Activated CD4-positive, alpha-beta T cell treated with anti-CD3 and anti-CD28 coated beads, Interleukin-2, amount 10 ng/mL, durations not matched to agents 7 days and 5 days (primary cell): ENCODE data around the gene ZNF69. TPM values are rescaled to one million over a fixed set of nuclear protein-coding genes. Genes with fewer than 3 reads are reported as not detected.
"Not testable (repeated sequence)": the region's sequence is repeated elsewhere in the genome, so short reads cannot be mapped to it uniquely, and the experiment has no call there.

Experiments
- CTCF ChIA-PET: fragments of 350-600 bp; sonication (Branson Sonifier 250); formaldehyde crosslinking; loops from one replicate; lab custom pipeline; 2021; ENCODE audit warnings: antibody characterized with exemption; lab: Charles Lee
- POLR2A ChIA-PET: fragments of 350-600 bp; sonication (Branson Sonifier 250); formaldehyde crosslinking; loops from one replicate; lab custom pipeline; 2021; ENCODE audit warnings: antibody characterized with exemption; lab: Charles Lee
- DNase-seq: peaks from one replicate; pipeline ENCODE4 v3.0.0-alpha.2; 2020
- H3K27ac Mint-ChIP-seq: one replicate; pipeline ENCODE4 v1.8.0; 2021; ENCODE audit warnings: mild to moderate bottlenecking, moderate library complexity, mixed read lengths
- H3K27me3 Mint-ChIP-seq: one replicate; pipeline ENCODE4 v1.8.0; 2021; ENCODE audit warnings: mixed read lengths
- H3K36me3 Mint-ChIP-seq: one replicate; pipeline ENCODE4 v1.8.0; 2021; ENCODE audit warnings: low read depth, mixed read lengths
- H3K4me1 Mint-ChIP-seq: one replicate; pipeline ENCODE4 v1.8.0; 2021; ENCODE audit warnings: mixed read lengths
- H3K4me3 Mint-ChIP-seq: one replicate; pipeline ENCODE4 v1.8.0; 2021; ENCODE audit warnings: mild to moderate bottlenecking, moderate library complexity, mixed read lengths
- H3K9me3 Mint-ChIP-seq: one replicate; pipeline ENCODE4 v1.8.0; 2021; ENCODE audit warnings: mixed read lengths
- total RNA-seq, 2 experiments: library from RNA; stranded (reverse); gene quantifications; one replicate each; pipeline ENCODE4 v1.2.3, GENCODE V29; 2021

The ZNF69 gene
- total RNA-seq, 2 experiments from 2014 or later, result 4.2 to 4.5 TPM

DNA sequence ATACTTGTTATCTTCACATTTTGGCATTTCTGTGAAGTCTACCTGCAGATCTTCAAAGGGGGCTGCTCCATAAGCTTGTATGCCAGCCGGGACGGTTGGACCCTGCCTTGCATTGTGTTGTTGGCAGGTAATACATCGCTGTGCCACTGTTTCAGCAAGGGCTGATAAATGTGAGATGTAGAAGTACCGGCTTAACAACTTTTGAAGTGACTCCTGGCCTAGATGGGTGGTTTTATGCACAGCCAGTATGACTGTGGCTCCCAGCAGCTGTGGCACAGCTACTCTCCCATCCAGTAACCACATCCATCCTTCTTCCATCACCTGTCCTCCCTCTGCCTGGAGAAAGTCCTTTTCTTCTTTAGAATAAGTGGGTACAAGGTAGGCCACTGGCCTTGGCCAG lies 57.1 kb downstream of the ZNF69 start:
- no peak for DNase-seq
- H3K36me3 Mint-ChIP-seq, result peaks cover 97% of the 10 kb centered on the region
- CTCF ChIA-PET, result interaction anchor here (0.6 to 1.5 kb wide), 2 partner anchors 44 to 405 kb away, joined by 3 read pairs; no protein-coding TSS in a partner anchor
- no peak overlapping the region for H3K27ac Mint-ChIP-seq
- POLR2A ChIA-PET, result no interaction called here
- H3K4me3 Mint-ChIP-seq, result no peak overlapping the region
- no peaks in the 10 kb centered on the region for H3K4me1 Mint-ChIP-seq
- H3K27me3 Mint-ChIP-seq, result no peaks in the 10 kb centered on the region
- peaks cover 75% of the 10 kb centered on the region for H3K9me3 Mint-ChIP-seq

DNA sequence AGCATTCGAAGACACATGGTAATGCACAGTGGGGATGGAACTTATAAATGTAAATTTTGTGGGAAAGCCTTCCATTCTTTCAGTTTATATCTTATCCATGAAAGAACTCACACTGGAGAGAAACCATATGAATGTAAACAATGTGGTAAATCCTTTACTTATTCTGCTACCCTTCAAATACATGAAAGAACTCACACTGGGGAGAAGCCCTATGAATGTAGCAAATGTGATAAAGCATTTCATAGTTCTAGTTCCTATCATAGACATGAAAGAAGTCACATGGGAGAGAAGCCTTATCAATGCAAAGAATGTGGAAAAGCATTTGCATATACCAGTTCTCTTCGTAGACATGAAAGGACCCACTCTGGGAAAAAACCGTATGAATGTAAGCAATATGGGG lies 61.1 kb downstream of the ZNF69 start:
- ChIA-PET CTCF (no interaction called here), POLR2A (no interaction called here)
- Mint-ChIP-seq H3K27ac (no peak overlapping the region), H3K4me1 (no peaks in the 10 kb centered on the region), H3K27me3 (no peaks in the 10 kb centered on the region), H3K36me3 (peaks cover 92% of the 10 kb centered on the region), H3K9me3 (peaks cover 72% of the 10 kb centered on the region), H3K4me3 (no peak overlapping the region)
- DNase-seq, result no peak

DNA sequence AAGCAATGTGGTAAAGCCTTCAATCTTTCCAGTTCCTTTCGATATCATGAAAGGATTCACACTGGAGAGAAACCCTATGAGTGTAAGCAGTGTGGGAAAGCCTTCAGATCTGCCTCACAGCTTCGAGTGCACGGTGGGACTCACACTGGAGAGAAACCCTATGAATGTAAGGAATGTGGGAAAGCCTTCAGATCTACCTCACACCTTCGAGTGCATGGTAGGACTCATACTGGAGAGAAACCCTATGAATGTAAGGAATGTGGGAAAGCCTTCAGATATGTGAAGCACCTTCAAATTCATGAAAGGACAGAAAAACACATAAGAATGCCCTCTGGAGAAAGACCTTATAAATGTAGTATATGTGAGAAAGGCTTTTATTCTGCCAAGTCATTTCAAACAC lies 61.6 kb downstream of the ZNF69 start:
- CTCF ChIA-PET, result no interaction called here
- Mint-ChIP-seq H3K4me3 (no peak overlapping the region), H3K9me3 (peaks cover 71% of the 10 kb centered on the region), H3K27ac (no peak overlapping the region), H3K4me1 (no peaks in the 10 kb centered on the region), H3K27me3 (no peaks in the 10 kb centered on the region), H3K36me3 (peaks cover 86% of the 10 kb centered on the region)
- POLR2A ChIA-PET, result no interaction called here
- DNase-seq, result no peak

DNA sequence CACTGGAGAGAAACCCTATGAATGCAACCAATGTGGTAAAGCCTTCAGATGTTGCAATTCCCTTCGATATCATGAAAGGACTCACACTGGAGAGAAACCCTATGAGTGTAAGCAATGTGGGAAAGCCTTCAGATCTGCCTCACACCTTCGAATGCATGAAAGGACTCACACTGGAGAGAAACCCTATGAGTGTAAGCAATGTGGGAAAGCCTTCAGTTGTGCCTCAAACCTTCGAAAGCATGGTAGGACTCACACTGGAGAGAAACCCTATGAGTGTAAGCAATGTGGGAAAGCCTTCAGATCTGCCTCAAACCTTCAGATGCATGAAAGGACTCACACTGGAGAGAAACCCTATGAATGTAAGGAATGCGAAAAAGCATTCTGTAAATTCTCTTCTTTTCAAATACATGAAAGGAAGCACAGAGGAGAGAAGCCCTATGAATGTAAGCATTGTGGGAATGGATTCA lies 62.1 kb downstream of the ZNF69 start:
- peaks cover 66% of the 10 kb centered on the region for H3K9me3 Mint-ChIP-seq
- POLR2A ChIA-PET, H3K27me3 Mint-ChIP-seq, H3K4me1 Mint-ChIP-seq, DNase-seq, H3K4me3 Mint-ChIP-seq, CTCF ChIA-PET: not testable (repeated sequence)
- H3K36me3 Mint-ChIP-seq, result peaks cover 82% of the 10 kb centered on the region
- peak overlapping the region; percentile 60 for H3K27ac Mint-ChIP-seq

DNA sequence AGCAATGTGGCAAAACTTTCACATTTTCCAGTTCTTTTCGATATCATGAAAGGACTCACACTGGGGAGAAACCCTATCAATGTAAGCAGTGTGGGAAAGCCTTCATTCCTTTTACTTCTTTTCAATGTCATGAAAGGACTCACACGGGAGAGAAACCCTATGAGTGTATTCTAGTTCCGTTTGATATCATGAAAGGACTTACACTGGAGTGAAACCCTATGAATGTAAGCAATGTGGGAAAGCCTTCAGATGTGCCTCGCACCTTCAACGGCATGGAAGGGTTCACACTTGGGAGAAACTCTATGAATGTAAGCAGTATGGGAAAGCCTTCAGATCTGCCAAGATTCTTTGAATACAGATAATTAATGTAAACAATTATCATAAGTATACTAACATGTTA lies 62.7 kb downstream of the ZNF69 start:
- Mint-ChIP-seq H3K36me3 (peaks cover 78% of the 10 kb centered on the region), H3K4me3 (no peak overlapping the region), H3K9me3 (peaks cover 66% of the 10 kb centered on the region), H3K27ac (no peak overlapping the region), H3K27me3 (no peaks in the 10 kb centered on the region), H3K4me1 (no peaks in the 10 kb centered on the region)
- ChIA-PET CTCF (no interaction called here), POLR2A (no interaction called here)
- DNase-seq, result no peak

Other genes with a start within 250 kb of the ZNF69 start
- 1 to 10 TPM; 6.7 to 7.4 TPM for gene ZNF823, start 148.8 kb upstream of the ZNF69 start, total RNA-seq
- gene ZNF441, start 120.8 kb upstream of the ZNF69 start, total RNA-seq, result 1 to 10 TPM; 7.3 to 8.2 TPM
- gene ZNF491, start 89.3 kb upstream of the ZNF69 start, total RNA-seq, result 1 to 10 TPM; 1.1 to 1.4 TPM
- gene ZNF440, start 73.5 kb upstream of the ZNF69 start, total RNA-seq, result 10 to 100 TPM; 13.6 to 16.3 TPM
- gene ZNF439, start 39.1 kb upstream of the ZNF69 start, total RNA-seq, result 1 to 10 TPM; 8.3 to 9.7 TPM
- 10 to 100 TPM; 21.2 to 22.1 TPM for gene ZNF700, start 37.3 kb downstream of the ZNF69 start, total RNA-seq
- 1 to 10 TPM; 1.9 to 2.1 TPM for gene ZNF763, start 77.3 kb downstream of the ZNF69 start, total RNA-seq
- under 1 TPM; 0.10 to 0.33 TPM for gene ZNF433, start 147.9 kb downstream of the ZNF69 start, total RNA-seq
- under 1 TPM; 0.12 to 0.52 TPM for gene ZNF878, start 165.2 kb downstream of the ZNF69 start, total RNA-seq
- gene ZNF844, start 176.9 kb downstream of the ZNF69 start, total RNA-seq, result 1 to 10 TPM; 3.5 to 3.6 TPM